Measurements from ENCODE around the gene PTPRM.

DNA sequence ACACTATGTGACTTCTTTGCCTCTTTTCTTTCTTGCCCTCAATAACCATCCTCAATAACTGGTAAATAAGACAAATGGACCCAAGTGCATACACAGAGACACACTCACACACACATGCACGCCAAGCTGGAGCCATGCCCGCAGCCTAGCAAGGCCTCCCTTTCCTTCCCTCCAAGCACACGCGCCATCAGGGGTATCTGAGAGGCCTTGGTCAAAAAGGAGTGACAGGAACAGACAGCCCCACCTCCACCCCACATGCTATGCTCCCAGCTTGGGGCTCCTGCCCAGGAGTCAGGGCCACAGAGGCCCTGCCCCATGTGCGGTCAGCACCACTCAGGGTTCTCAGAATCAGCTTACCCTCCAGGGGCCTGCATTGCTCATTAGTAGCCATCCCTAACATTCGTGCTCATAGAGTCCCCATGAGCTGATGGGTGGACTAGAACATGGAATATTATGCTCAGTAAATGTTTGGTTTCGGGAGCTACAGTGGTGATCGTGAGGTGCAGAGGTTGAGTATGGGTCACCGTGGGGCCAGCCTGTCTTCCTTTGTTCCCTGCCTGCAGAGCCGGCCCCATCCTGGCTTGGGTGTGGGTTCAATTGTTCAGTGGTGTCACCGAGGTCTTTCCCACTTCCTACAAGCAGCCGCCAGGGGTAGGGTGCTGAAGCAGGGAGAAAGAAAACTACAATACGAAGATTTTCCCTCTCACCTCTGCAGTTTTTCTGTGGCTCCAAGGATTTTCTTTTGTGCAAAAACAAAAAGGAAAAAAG is 884.0 kb downstream of the PTPRM start:
- TF ChIP-seq, protein P1, sequence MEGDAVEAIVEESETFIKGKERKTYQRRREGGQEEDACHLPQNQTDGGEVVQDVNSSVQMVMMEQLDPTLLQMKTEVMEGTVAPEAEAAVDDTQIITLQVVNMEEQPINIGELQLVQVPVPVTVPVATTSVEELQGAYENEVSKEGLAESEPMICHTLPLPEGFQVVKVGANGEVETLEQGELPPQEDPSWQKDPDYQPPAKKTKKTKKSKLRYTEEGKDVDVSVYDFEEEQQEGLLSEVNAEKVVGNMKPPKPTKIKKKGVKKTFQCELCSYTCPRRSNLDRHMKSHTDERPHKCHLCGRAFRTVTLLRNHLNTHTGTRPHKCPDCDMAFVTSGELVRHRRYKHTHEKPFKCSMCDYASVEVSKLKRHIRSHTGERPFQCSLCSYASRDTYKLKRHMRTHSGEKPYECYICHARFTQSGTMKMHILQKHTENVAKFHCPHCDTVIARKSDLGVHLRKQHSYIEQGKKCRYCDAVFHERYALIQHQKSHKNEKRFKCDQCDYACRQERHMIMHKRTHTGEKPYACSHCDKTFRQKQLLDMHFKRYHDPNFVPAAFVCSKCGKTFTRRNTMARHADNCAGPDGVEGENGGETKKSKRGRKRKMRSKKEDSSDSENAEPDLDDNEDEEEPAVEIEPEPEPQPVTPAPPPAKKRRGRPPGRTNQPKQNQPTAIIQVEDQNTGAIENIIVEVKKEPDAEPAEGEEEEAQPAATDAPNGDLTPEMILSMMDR (IDR thresholded peaks at IDR 0.05): no peak
- no peak for TF ChIP-seq POLR2A (IDR thresholded peaks at IDR 0.05)
